Measurements from ENCODE around the gene ARMC6. TPM values are rescaled to one million over a fixed set of nuclear protein-coding genes. Genes with fewer than 3 reads are reported as not detected.

ARMC6 gene
- total RNA-seq = 10 to 100 TPM; 12.9 to 16.9 TPM
- long read RNA-seq, transcript ARMC6-206 (9 exons, 2,488 nt) = minor isoform, 10 of 81 reads
- long read RNA-seq, transcript ARMC6-201 (8 exons, 2,412 nt) = minor isoform, 9 of 81 reads
- long read RNA-seq, transcript ARMC6-202 (8 exons, 2,383 nt) = major isoform, 48 of 81 reads
- long read RNA-seq, partial matches to known transcripts = 6 of 81 reads
- long read RNA-seq, other reads (novel, unspliced or antisense) = 8 of 81 reads

DNA sequence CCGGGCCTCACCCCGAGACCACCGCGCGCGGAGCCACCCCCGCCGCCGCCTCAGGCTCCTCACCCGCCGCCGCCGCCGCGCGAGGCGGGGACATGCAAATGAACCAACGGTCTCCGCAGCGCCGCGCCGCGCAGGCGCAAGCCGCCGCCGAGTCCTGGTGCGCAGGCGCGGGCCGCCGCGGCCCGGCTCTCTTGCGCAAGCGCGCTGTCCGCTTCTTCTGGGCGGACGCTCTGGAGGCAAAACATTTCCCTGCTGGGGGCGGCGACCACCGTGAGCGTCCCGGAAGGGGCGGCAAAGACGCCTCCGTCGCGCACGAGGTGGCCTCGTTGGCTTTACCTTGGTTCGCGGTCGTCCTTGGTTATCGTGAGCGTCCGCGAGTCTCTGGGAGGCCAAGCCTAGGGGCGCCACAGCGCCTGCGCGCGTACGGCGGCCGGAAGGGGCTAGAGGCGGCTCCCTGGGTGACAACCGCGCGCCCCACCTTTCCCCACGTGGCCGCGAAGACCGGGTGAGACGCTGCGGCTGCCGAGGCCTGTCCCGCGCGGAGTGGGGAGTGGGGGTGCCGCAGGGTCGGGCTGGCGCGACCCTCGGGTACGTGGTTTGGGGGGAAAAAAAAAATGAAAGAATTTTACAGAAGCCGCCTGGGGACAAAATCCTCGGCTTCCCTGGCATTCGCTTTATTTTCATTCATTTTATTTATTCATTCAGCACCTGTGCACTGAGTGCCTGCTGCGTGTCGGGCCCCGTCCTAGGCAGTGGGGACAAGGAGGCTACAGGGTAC, at the start of gene ARMC6, which contains the start of gene SUGP2:
Gene ARMC6, plus strand, starts transcription at position 178 of the 778 bp plus-strand sequence. CDS start 607 bp downstream, outside the sequence.
Gene SUGP2, minus strand, starts transcription at position 92 of the 778 bp plus-strand sequence. CDS start 2,446 bp downstream, outside the sequence.
- peak; percentile 89 for DNase-seq
- ATAC-seq = peak; percentile 91 to 92
- intact Hi-C loops (cut with DNase I) = no loop called here

DNA sequence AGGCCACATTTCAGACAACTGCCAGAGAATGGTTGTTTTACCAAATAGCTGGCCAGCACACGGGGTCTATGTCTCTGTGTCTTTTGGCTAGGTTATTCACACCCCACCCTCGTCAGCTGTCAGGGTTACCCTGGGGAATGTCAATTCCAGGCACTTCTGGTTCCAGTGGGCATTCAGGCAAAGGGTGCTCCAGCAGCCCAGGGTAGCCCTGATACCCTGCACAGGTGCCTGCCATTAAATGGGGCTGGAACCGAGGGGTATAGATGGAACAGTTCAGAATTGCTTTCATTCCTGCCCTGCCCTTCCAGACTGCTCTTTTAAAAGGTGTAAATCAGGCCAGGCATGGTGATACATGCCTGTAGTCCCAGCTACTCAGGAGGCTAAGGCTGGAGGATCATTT, 49.2 kb upstream of the ARMC6 start:
- ATAC-seq = no peak
- DNase-seq = no peak
- intact Hi-C loops (cut with DNase I) = no loop called here

DNA sequence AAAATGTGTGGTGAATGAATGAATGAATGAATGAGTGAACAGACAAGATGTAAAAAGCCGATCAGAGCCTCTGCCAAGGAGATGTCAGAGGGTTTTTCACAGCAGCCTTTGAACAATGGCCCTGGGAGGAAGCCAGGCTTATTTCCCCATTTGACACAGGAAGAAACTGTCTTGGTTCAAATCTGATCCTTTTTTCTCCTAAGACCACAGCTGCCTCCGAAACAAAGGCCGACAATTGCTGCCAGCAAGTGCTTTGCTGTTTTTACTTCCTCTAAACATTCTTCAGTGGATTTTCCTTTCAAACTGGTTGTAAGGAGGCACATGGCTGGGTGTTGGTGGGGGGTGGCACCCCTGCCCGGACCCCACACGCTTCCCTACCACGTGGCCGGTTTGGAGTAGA, 48.1 kb upstream of the ARMC6 start:
- DNase-seq = no peak
- ATAC-seq = peak; percentile 11 to 48
- intact Hi-C loops (cut with DNase I) = no loop called here

DNA sequence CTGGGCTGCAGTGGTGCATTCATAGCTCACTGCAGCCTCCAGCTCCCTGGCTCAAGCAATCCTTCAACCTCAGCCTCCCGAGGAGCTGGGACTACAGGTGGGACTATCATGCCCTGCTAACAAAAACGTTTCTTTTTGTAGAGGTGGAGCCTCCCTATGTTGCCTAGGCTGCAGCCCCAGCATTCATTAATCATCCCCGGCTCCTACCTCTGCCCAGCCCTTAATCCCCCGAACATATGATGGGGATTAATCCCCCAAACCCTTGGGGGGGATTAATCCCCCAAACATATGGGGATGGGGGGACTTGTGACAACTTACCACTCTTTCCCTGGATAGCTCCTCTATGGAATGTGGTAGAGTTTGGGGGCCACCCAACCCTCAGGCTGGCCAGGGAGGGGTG, 45.9 kb upstream of the ARMC6 start:
- no peak for ATAC-seq
- intact Hi-C loops (cut with DNase I) = no loop called here
- no peak for DNase-seq

DNA sequence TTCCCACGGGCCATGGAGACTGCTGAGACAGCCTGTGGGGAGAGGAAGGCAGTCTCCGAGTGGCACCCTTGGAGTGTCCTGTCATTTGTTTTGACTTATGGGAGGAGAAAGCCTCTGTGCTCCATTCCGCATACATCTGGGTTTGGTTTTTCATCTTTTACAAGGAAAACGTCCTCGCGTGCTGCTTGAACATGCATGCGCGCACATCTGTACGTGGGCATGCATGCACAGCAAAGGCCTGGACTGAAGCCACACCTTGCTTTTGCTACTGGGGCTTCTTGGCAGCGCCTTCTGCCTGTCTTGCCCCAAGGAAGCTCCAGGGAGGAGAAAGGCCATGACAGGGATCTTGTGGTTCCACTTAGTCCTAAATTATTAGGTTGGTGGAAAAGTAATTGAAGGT, 44.1 kb upstream of the ARMC6 start:
- intact Hi-C loops (cut with DNase I) = no loop called here

DNA sequence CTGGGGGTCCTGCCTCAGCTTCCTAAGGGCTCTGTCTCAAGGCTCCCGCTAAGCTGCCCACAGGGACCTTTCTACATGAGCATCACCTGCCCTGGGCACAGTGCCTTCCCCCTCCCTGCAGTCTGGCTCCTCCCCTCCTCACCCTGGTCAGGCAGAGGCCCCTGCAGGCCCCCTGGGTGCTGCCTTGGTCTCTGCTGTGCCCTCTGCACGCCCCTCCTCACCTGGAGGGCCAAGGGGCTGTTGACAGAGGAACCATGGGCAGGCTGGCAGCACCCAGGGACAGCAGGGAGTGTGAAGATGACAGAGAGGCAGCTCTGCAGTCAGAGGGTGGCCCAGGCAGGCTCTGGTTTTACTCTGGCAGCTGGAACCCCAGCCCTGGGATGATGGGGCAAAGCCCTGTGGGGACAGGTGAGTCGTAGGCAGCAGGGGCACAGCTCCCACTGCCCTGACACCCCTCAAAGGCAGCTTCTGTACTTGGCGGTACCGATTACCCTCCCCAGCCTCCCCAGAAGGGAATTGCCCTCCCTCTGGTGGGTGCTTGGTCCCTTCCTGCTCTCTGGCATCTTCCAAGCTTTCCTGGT, 43.2 kb upstream of the ARMC6 start:
- intact Hi-C loops (cut with DNase I) = no loop called here
- no peak for DNase-seq
- no peak for ATAC-seq

More for the DNA sequence above, 44.1 kb upstream of the ARMC6 start:
- DNase-seq = no peak
- no peak for ATAC-seq

DNA sequence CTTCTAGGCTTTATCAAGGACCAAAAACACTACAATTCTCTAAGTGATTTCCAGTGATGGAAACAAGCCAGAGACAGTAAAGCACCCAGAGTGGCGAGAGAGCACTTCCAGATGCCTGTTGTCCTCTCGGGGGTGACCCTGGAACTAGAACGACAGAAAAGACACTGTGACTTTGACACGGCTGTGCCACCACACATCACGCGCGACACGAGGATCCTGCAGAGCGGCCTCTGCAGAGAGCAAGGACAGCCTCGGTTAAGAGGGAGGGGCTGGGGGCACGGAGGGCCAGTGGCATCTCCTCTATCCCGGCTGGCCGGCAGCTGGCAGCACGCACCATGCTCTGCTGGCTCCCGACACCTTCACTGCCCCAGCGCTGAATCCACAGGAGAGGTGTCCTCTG, 42.4 kb upstream of the ARMC6 start:
- intact Hi-C loops (cut with DNase I) = no loop called here
- ATAC-seq = peak in 1 of 2 donors; percentile 54
- DNase-seq = no peak

DNA sequence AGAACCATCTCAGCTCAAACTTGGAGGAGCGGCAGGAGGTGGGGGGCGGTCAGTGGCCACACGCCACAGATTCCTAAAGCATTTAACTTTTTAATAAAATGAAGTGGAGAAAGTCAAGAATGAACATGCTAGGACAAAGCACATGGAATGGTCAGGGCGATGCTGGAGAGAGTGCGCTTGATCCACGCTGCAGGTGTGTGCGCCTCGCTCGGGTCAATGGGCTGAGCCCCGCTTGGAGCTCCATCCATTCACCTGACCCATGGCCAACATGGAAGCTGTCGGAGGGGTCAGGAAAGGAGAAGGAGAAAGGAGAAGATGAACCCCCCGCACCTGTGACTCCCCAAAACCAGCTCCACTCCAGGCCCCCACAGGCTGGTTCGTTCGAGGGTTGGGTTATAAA, 41.9 kb upstream of the ARMC6 start:
- ATAC-seq (no peak), DNase-seq (no peak)
- intact Hi-C loops (cut with DNase I) = no loop called here

DNA sequence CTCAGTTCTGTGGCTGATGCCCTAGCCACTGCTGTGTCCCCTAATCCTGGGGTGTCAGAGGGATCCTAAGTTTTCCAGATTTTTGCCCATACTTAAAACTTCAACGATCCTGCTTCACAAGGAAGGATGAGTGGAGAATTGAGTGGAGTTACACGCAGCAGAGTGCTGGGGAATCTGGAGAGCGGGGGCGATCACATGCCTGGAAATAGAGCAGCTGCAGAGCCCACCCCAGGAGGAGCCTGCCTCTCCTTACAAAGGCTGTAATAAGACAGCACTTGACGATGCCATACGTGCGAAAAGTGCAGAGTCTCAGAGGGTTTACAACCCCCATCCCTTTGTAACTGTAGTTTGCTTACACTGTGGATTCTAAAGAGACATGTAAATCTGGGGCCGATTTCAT, 40.7 kb upstream of the ARMC6 start:
- intact Hi-C loops (cut with DNase I) = no loop called here
- ATAC-seq (no peak), DNase-seq (no peak)

DNA sequence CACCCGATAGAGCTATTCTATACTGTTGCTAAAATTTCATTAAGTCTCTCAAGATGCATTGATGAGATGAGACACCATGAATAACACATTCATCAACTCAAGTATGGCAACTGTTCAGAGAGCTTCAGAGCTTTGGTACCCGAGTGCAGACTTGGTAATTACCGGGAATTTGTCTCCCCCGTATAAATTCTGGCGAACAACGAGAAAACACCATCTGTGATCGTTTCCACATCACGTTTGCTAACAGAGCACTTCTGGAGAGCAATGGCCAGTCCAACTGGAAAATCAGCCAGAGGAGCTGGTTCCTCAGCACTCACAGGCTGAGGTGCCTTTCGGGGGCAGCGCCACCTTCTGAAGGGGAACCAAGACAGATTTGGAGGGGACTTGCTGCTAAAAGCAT, 40.3 kb upstream of the ARMC6 start:
- DNase-seq = no peak
- no peak for ATAC-seq
- intact Hi-C loops (cut with DNase I) = no loop called here

DNA sequence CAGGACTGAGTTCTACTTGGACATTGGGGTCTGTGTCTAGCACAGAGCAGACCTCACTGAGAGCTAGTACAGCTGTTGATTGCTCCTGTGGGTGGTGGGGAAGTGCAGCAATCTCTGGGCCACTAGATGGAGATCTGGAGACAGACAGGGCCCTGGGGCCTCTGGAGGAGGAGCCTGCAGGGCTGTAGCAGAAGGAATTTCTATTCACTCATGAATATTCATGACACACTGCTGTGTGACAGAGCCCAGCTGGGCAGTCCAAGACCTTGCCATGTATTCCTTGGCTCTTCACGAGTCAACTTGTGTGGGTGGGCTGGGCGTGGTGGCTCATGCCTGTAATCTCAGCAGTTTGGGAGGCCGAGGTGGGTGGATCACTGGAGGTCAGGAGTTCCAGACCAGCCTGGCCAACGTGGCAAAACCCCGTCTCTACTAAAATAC, 37.6 kb upstream of the ARMC6 start:
- ATAC-seq = peak; percentile 83 to 87

DNA sequence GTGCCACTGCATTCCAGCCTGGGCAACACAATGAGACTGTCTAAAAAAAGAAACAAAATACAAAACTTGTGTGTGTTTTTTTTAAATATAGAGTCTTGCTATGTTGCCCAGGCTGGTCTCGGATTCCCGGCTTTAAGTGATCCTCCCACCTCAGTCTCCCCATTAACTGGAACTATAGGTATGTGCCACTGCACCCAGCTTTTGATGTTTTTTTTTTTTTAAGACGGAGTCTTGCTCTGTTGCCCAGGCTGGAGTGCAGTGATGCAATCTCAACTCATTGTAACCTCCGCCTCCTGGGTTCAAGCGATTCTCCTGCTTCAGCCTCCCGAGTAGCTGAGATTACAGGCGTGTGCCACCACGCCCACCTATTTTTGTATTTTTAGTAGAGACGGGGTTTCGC, 37.1 kb upstream of the ARMC6 start:
- intact Hi-C loops (cut with DNase I) = no loop called here
- DNase-seq = no peak
- no peak for ATAC-seq

More for the DNA sequence above, 37.6 kb upstream of the ARMC6 start:
- peak; percentile 77 for DNase-seq
- intact Hi-C loops (cut with DNase I) = no loop called here

DNA sequence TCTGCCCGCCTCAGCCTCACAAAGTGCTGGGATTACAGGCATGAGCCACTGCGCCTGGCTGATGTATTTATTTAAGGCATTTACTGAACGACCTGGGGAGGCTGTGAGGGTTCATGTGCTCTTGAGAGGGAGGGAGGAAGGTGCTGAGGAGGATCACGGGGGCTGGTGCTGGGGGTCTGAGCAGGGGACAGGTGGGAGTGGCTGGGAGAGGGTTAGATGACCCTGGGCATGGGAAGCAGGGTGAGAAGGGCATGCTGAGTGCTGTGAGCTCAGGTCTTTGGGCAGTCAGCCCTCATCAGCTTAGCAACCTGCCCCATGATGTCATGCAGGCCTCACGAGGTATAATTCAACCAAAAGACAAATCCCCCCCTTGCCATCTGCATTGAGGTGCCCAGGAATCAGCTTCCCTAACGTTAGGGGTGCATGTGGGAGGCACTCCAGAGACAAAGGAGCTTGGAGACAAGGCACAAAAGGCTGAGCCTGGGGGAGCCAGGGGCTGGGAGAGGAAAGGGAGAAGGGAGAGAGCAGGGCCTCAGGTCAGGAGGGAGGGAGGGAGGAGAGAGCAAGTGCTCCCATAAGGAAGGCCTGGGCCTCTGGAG, 36.5 kb upstream of the ARMC6 start:
- ATAC-seq (no peak), DNase-seq (no peak)
- intact Hi-C loops (cut with DNase I) = no loop called here

DNA sequence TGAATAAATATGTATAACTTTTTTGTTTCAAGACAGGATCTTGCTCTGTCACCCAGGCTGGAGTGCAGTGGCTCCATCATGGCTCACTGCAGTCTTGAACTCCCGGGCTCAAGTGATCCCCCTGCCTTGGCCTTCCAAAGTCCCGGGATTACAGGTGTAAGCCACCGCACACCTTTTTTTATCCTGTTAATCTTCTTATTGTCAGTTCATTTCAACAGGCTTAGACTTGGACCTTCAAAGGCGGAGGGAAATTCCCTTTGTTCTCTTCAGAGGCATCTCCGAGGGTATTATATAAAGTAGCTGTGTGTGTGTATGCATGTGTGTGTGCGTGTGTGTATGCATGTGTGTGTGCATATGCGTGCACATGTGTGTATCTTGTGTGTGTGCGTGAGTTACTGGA, 35.1 kb upstream of the ARMC6 start:
- ATAC-seq (no peak), DNase-seq (no peak)
- intact Hi-C loops (cut with DNase I) = no loop called here

DNA sequence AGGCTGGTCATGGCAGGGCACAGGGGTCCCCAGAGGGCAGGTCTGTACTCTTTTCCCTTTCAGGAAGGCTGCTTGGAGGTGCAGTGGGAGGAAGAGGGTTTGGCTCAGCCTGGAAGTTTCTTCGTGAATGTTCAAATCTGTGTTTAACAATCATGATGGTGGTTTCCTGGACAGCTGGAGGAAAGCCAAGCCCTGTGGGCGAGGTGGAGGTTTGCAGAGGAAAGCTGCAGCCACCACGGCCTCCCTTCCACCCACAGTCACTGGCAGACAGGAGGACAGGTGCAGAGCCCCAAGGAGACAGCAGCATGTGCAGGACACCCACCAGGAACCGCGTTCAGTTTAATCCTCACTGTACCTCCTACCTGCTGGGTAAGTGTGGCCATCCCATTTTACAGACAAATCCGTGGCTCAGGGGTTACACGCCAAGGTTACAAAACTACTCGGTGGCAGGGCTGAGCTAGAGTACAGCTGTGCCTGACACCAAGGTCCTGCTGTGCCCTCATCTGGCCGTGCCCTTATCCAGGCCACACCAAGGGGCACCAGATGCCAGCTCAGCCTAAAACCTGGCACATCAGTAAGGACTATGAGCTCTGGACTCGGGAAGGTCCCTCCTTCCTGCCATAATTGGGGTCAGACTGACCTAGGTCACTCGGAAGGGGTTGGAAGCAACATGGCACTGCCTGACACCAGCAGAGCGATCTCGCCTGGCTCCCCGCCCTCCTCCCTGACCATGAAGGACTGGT, 34.2 kb upstream of the ARMC6 start:
- intact Hi-C loops (cut with DNase I) = no loop called here
- no peak for ATAC-seq
- DNase-seq = peak; percentile 49

DNA sequence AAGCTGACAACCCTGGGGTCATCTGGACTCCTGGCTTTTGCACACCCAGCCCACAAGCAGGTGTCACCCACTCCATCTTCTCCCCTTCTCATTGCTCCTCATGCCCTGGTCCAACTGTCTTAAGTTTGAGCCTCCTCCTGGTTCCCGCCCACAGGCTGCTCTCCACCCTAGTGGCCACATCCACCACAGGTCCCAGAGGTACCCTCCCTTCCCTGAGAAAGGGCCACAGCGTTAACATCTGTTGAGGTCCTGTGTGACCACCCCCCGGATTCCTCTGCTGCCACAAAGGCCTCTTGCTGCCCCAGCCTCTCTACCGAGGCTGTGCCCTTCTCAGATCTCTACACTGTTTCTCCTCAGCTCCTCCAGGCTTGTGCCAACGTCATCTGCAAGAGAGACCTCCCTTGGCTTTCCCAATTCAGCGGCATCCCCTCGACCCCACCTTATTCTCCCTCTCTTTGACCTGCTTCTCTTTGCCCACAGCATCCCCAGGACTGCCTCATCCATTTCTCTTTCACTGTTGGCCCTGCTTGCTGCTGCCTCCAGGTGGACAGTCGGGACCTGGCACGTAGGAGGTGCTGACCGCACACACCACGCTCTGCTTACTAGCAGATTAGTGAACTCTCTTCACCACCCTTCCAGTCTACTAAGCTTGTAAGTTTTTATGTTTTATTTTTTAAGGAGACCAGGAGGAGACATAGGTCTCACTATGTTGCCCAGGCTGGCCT, 33.3 kb upstream of the ARMC6 start:
- intact Hi-C loops (cut with DNase I) = no loop called here
- no peak for DNase-seq
- no peak for ATAC-seq

DNA sequence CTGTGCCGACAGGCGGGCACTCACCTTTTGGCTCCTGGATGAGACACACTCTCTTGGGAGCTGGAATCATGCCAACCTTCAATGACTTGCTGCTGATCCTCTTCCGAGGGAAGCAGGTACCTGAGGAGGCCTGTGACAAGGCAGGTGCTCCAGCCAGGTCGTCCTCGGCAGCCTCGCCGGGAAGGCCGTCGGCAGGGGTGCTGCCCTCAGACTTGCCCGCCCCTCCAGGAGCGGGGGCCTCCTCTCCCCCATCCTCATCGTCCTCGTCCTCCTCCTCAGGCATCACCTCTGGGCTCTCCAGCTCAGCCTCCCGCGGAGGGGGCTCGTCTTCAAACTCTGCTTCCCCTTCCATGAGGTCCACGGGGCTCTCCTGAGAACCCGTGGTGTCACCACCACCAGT, 29.3 kb upstream of the ARMC6 start:
- intact Hi-C loops (cut with DNase I) = no loop called here
- DNase-seq (no peak), ATAC-seq (no peak)

DNA sequence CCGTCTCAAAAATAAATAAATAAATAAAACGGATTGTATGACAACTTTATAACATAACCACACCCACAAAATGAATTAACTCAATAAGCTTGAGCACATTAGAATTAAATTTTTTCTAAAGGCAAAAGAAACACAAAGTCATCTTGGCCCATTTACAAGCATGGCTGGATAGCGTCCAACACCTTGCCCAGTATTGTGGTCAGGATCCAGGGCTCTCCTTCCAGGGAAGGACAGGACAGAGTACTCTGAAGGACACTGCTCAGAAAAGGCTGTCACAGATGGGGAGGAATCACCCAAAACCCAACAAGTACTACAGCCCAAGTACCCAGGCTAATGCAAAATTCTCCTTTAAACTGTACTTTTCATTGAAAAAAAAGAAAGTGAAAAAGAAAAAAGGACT, 27.2 kb upstream of the ARMC6 start:
- ATAC-seq (peak in 1 of 2 donors; percentile 33), DNase-seq (no peak)
- intact Hi-C loops (cut with DNase I) = no loop called here

DNA sequence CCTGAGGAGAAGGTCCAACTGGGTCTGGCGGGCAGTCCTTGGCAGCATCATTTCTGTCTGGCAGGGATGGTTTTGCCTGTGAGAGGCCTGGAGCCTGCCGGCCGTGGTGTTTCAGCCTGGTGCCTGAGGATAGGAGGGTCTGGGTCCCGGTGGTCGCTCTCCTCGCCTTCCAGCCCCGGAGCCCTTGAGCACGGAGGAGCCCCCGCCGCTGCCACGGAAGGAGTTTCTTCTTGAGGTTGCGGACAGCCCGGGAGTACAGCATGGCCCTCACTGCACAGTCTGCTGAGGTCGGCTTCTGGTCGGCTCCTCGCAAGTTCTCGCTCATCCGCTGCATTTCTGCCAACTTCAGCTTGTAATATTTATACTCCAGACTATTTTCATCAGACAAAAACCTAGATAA, 23.5 kb upstream of the ARMC6 start:
- intact Hi-C loops (cut with DNase I) = no loop called here

More for the DNA sequence above, 23.5 kb upstream of the ARMC6 start:
- ATAC-seq (no peak), DNase-seq (no peak)

Data from left cardiac atrium (tissue), 4 donors.